GM12878 (cell line): ENCODE measurements around the gene HESX1. TPM values are rescaled to one million over a fixed set of nuclear protein-coding genes. Genes with fewer than 3 reads are reported as not detected.
A peak's percentile ranks its signal among the peaks of the same experiment; 100 is the strongest.

Experiments
- ATAC-seq: fragments of 200-7000 bp; cut with Tn5 transposase; 3 replicates; pipeline ENCODE4 v1.9.1; 2020; ENCODE audit warnings: mild to moderate bottlenecking, moderate library complexity
- Bru-seq: library from RNA; stranded (reverse); fragments of 400-500 nt; gene quantifications from one replicate; lab custom pipeline; 2021; lab: Mats Ljungman, UMichigan
- BruChase-seq, 2 experiments: library from RNA; stranded (reverse); fragments of 400-500 nt; gene quantifications; one replicate each; lab custom pipeline; 2021; lab: Mats Ljungman, UMichigan
- BruUV-seq: library from RNA; stranded (reverse); fragments of 400-500 nt; replicated peaks from 2 replicates; lab custom pipeline; 2021; lab: Mats Ljungman, UMichigan
- CTCF ChIA-PET: fragments of 300-600 bp; sonication (Branson Sonifier 250); formaldehyde crosslinking; extraction: SDS; loops from one replicate; lab custom pipeline; 2021; ENCODE audit warnings: inconsistent platforms; lab: Yijun Ruan, JAX
- POLR2A ChIA-PET: fragments of 350-600 bp; formaldehyde crosslinking; extraction: SDS; loops from one replicate; lab custom pipeline; 2021; ENCODE audit warnings: inconsistent platforms; lab: Charles Lee
- RAD21 ChIA-PET: fragments of 300-600 bp; sonication (Branson Sonifier 250); formaldehyde crosslinking; loops from one replicate; lab custom pipeline; 2023; ENCODE audit warnings: antibody characterized with exemption; ENCODE audit not compliant: unreplicated experiment; lab: Charles Lee
- SMC1A ChIA-PET: fragments of 300-600 bp; sonication (Branson Sonifier 250); formaldehyde crosslinking; loops from one replicate; lab custom pipeline; 2023; ENCODE audit not compliant: unreplicated experiment, uncharacterized antibody; lab: Charles Lee
- DNase-seq: peaks from one replicate; pipeline ENCODE4 v3.0.0-alpha.2; 2011; ENCODE audit warnings: low read depth, low spot score
- FAIRE-seq: peaks from 3 replicates; lab custom pipeline; 2011; peaks lifted over from hg19 to GRCh38; lab: Jason Lieb, UNC
- H2AFZ ChIP-seq: 2 replicates; pipeline ENCODE4 v1.6.0; 2011; ENCODE audit warnings: low read depth, low read length, control low read depth; ENCODE audit not compliant: control insufficient read depth
- H3K27ac ChIP-seq: 2 replicates; pipeline ENCODE4 v1.5.1; 2011; ENCODE audit warnings: control low read depth; ENCODE audit not compliant: control insufficient read depth, insufficient read depth
- H3K27me3 ChIP-seq, 2 experiments: replicated peaks in 1 of 2; 2 replicates each; pipeline versions ENCODE4 v1.6.0 to v1.6.1; 2011; ENCODE audit warnings: low read length in 1 of 2; ENCODE audit not compliant: control insufficient read depth in 2 of 2, insufficient read depth in 2 of 2
- H3K36me3 ChIP-seq, 2 experiments: 2 replicates each; pipeline ENCODE4 v1.5.1; 2011; ENCODE audit warnings: low read length in 1 of 2; ENCODE audit not compliant: control insufficient read depth in 2 of 2, insufficient read depth in 2 of 2
- H3K4me1 ChIP-seq: 2 replicates; pipeline ENCODE4 v1.6.1; 2011; ENCODE audit warnings: mild to moderate bottlenecking, low read length, moderate library complexity, mixed read lengths; ENCODE audit not compliant: control insufficient read depth, insufficient read depth
- H3K4me2 ChIP-seq: 2 replicates; pipeline ENCODE4 v1.6.0; 2011; ENCODE audit warnings: control low read depth; ENCODE audit not compliant: control insufficient read depth, insufficient read depth
- H3K4me3 ChIP-seq: fragments of 200-600 bp; sonication (generic); 2 replicates; pipeline ENCODE4 v1.5.1; 2016
- H3K79me2 ChIP-seq: 2 replicates; pipeline ENCODE4 v1.6.0; 2011; ENCODE audit warnings: low read length; ENCODE audit not compliant: control insufficient read depth, insufficient read depth
- H3K9ac ChIP-seq: 2 replicates; pipeline ENCODE4 v1.8.0; 2011; ENCODE audit warnings: low read length, control low read depth, mixed read lengths; ENCODE audit not compliant: control insufficient read depth, insufficient read depth
- H3K9me3 ChIP-seq: replicated peaks from 3 replicates; pipeline ENCODE4 v1.5.1; 2011; ENCODE audit warnings: mild to moderate bottlenecking, low read length; ENCODE audit not compliant: control insufficient read depth, insufficient read depth
- H4K20me1 ChIP-seq: 2 replicates; pipeline ENCODE4 v1.6.0; 2011; ENCODE audit not compliant: control insufficient read depth, insufficient read depth
- ATF2 ChIP-seq: IDR thresholded peaks from 2 replicates; pipeline ENCODE4 v1.6.1; 2012; ENCODE audit warnings: low read length, inconsistent platforms
- KAT2A ChIP-seq: conservative IDR thresholded peaks from 2 replicates; pipeline ENCODE4 v1.6.1; 2011; ENCODE audit warnings: low read depth, low read length; ENCODE audit not compliant: control insufficient read depth
- MXI1 ChIP-seq: fragments of 150-350 bp; IDR thresholded peaks from 2 replicates; pipeline ENCODE4 v1.6.1; 2011; ENCODE audit warnings: low read depth, mild to moderate bottlenecking, inconsistent platforms, low read length, improper control_type of control experiment
- RAD51 ChIP-seq: fragments of 450-650 bp; IDR thresholded peaks from 2 replicates; pipeline ENCODE4 v1.6.1; 2016; ENCODE audit warnings: moderate library complexity, mild to moderate bottlenecking, inconsistent platforms
- RFX5 ChIP-seq: IDR thresholded peaks from 2 replicates; pipeline ENCODE4 v1.6.1; 2011; ENCODE audit warnings: low read depth, low read length, improper control_type of control experiment
- SREBF1 ChIP-seq: IDR thresholded peaks from 2 replicates; pipeline ENCODE4 v1.6.1; 2012; ENCODE audit warnings: mild to moderate bottlenecking, low read length
- ZNF384 ChIP-seq: IDR thresholded peaks from 2 replicates; pipeline ENCODE4 v1.6.1; 2012; ENCODE audit warnings: low read depth, mild to moderate bottlenecking, low read length, improper control_type of control experiment, borderline replicate concordance
- WGBS: methylation state at CpG from one replicate; pipeline ENCODE4 v1.1.6; 2016; ENCODE audit warnings: low lambda C conversion rate; ENCODE audit not compliant: insufficient replicate concordance, insufficient coverage; ENCODE audit errors: missing lambda C conversion rate; 5-methylcytosine and 5-hydroxymethylcytosine counted together
- in situ Hi-C: fragments of 300-500 bp; cut with MboI; formaldehyde crosslinking; loops from 9 replicates; pipeline ENCODE4 v1.14.3; 2018; ENCODE audit warnings: mixed read lengths
- intact Hi-C: fragments of 100-400 bp; cut with micrococcal nuclease; formaldehyde crosslinking; loops from one replicate; pipeline ENCODE4 v1.14.2; 2022; ENCODE audit not compliant: unreplicated experiment
- long read RNA-seq, 2 experiments: library from polyadenylated mRNA; unstranded; transcript quantifications; one replicate each; pipeline ENCODE4 v2.0.0, GENCODE V29; 2019 to 2020
- polyA minus RNA-seq, 3 experiments: library from RNA; depleted of rRNA, polyadenylated mRNA; stranded (reverse); fragments of >200 nt; gene quantifications; 2 replicates each; pipeline ENCODE4 v1.2.3, GENCODE V29; 2011
- polyA plus RNA-seq, 11 experiments: library from polyadenylated mRNA; depleted of rRNA in 4 of 11; unstranded in 6 of 11; stranded (reverse) in 5 of 11; fragments of >200 nt; fragmentation: Nextera tagmentation in 4 of 11; fragmentation: Illumina TruSeq in 1 of 11; extraction: Ambion mirVana in 4 of 11; extraction: Trizol in 1 of 11; gene quantifications; 1 replicate in 1 of 11; 2 replicates in 10 of 11; pipeline versions ENCODE4 v1.2.1 to v1.2.3, GENCODE V29; 2011 to 2016; ENCODE audit warnings: inconsistent platforms in 2 of 11, missing spikeins in 2 of 11, low read depth in 1 of 11
- total RNA-seq, 4 experiments: library from RNA; depleted of rRNA in 3 of 4; stranded (reverse); fragments of >200 nt in 3 of 4; fragmentation: Illumina TruSeq in 1 of 4; extraction: Trizol in 1 of 4; gene quantifications; 2 replicates each; pipeline versions ENCODE4 v1.2.1 to v1.2.3, GENCODE V29; 2013 to 2021
- TF ChIP-seq, protein P1 (sequence below): fragments of 450-650 bp; IDR thresholded peaks from 2 replicates; pipeline ENCODE4 v1.6.1; 2016; ENCODE audit warnings: mild to moderate bottlenecking, moderate library complexity, borderline replicate concordance

The HESX1 gene
- total RNA-seq (2013; cell fraction: nucleolus; rRNA removed): 1.9 and 2.0 TPM in 2 replicates
- 3.6 and 4.6 TPM in 2 replicates for total RNA-seq (2014; rRNA removed)
- total RNA-seq (2014; rRNA removed; fragmentation: Illumina TruSeq; extraction: Trizol): 2.5 and 2.7 TPM in 2 replicates
- total RNA-seq (2021): 2.7 and 3.1 TPM in 2 replicates
- 0.75 TPM for polyA plus RNA-seq (2011; ENCODE audit: low read depth)
- 5.8 and 8.3 TPM in 2 replicates for polyA plus RNA-seq (2011; rRNA removed)
- polyA plus RNA-seq (2011; cell fraction: cytosol; rRNA removed): 2.7 and 3.7 TPM in 2 replicates
- polyA plus RNA-seq (2011; cell fraction: nucleus; rRNA removed): 5.4 and 7.0 TPM in 2 replicates
- polyA plus RNA-seq (2012): 1.5 and 2.2 TPM in 2 replicates
- 4.4 and 4.8 TPM in 2 replicates for polyA plus RNA-seq (2014; fragmentation: Illumina TruSeq; extraction: Trizol)
- polyA plus RNA-seq (2014; fragmentation: Nextera tagmentation; extraction: Ambion mirVana): 1 to 10 TPM; 4.2 to 5.9 TPM
- polyA plus RNA-seq (2014; rRNA removed): 3.3 and 5.1 TPM in 2 replicates
- polyA plus RNA-seq (2016; fragmentation: Nextera tagmentation; extraction: Ambion mirVana): 1 to 10 TPM; 3.0 to 3.1 TPM
- 0.80 and 1.2 TPM in 2 replicates for polyA minus RNA-seq (2011; rRNA and poly(A)+ RNA removed)
- not detected in 2 replicates for polyA minus RNA-seq (2011; cell fraction: cytosol; rRNA and poly(A)+ RNA removed)
- polyA minus RNA-seq (2011; cell fraction: nucleus; rRNA and poly(A)+ RNA removed): 0.96 TPM in 1 of 2 replicates, not detected in the other
- percentile 59 among the genes with signal in this experiment for Bru-seq, nascent RNA
- BruChase-seq, experiment 1, labeled RNA remaining after a 6-hour chase: percentile 62 among the genes with signal in this experiment
- BruChase-seq, experiment 2, labeled RNA remaining after a 2-hour chase: percentile 59 among the genes with signal in this experiment
- long read RNA-seq, experiment 1, partial matches to known transcripts: 0 of 3 reads
- long read RNA-seq, experiment 1, other reads (novel, unspliced or antisense): 3 of 3 reads
- long read RNA-seq, experiment 2, partial matches to known transcripts: 6 of 17 reads
- long read RNA-seq, experiment 2, other reads (novel, unspliced or antisense): 9 of 17 reads

GRCh38 chr3:57199895-57200297, at the start of gene HESX1:
Gene HESX1 (minus strand): TSS chr3:57199978. CDS start chr3:57199918, 60 bp downstream.
- intact Hi-C loops (no loop called here), in situ Hi-C loops (no loop called here)
- no peaks in the 10 kb centered on the region for H3K9me3 ChIP-seq
- DNase-seq (no peak), FAIRE-seq (no peak), ATAC-seq (peak; percentile 25; the same call in 1 of the 3 replicates)
- no peaks in the 10 kb centered on the region for H3K79me2 ChIP-seq
- no peak within 1 kb of the TSS for H2AFZ ChIP-seq
- ChIA-PET POLR2A (interaction anchor here (0.5 to 1.6 kb wide), 3 partner anchors 24 to 370 kb away, joined by 3 to 7 read pairs (median 4); partner anchors contain the start of gene APPL1), RAD21 (interaction anchor here (0.7 kb wide), 1 partner anchor 28 kb away, joined by 4 read pairs; the partner anchor contains the start of gene APPL1), CTCF (interaction anchor here (1.5 kb wide), 1 partner anchor 24 kb away, joined by 4 read pairs; no protein-coding TSS in a partner anchor), SMC1A (interaction anchor here (0.6 to 4.2 kb wide), 6 partner anchors 23 to 1112 kb away, joined by 3 to 26 read pairs (median 4); no protein-coding TSS in a partner anchor)
- no TSS peak for BruUV-seq
- WGBS: 67% methylated on average over 4 of the region's 4 CpGs
- no peaks in the 10 kb centered on the region for H3K27me3 ChIP-seq
- H3K4me3 ChIP-seq: no peak within 1 kb of the TSS
- no peaks in the 10 kb centered on the region for H3K36me3 ChIP-seq
- H3K4me2 ChIP-seq: no peak within 1 kb of the TSS
- no peaks in the 10 kb centered on the region for H3K4me1 ChIP-seq
- H3K27ac ChIP-seq: no peak within 1 kb of the TSS
- no peak within 1 kb of the TSS for H3K9ac ChIP-seq
- no peak for TF ChIP-seq SREBF1
- no peak for TF ChIP-seq ATF2
- no peak for TF ChIP-seq KAT2A
- TF ChIP-seq RAD51: no peak
- TF ChIP-seq, protein P1, sequence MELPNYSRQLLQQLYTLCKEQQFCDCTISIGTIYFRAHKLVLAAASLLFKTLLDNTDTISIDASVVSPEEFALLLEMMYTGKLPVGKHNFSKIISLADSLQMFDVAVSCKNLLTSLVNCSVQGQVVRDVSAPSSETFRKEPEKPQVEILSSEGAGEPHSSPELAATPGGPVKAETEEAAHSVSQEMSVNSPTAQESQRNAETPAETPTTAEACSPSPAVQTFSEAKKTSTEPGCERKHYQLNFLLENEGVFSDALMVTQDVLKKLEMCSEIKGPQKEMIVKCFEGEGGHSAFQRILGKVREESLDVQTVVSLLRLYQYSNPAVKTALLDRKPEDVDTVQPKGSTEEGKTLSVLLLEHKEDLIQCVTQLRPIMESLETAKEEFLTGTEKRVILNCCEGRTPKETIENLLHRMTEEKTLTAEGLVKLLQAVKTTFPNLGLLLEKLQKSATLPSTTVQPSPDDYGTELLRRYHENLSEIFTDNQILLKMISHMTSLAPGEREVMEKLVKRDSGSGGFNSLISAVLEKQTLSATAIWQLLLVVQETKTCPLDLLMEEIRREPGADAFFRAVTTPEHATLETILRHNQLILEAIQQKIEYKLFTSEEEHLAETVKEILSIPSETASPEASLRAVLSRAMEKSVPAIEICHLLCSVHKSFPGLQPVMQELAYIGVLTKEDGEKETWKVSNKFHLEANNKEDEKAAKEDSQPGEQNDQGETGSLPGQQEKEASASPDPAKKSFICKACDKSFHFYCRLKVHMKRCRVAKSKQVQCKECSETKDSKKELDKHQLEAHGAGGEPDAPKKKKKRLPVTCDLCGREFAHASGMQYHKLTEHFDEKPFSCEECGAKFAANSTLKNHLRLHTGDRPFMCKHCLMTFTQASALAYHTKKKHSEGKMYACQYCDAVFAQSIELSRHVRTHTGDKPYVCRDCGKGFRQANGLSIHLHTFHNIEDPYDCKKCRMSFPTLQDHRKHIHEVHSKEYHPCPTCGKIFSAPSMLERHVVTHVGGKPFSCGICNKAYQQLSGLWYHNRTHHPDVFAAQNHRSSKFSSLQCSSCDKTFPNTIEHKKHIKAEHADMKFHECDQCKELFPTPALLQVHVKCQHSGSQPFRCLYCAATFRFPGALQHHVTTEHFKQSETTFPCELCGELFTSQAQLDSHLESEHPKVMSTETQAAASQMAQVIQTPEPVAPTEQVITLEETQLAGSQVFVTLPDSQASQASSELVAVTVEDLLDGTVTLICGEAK: no peak
- no peak for TF ChIP-seq RFX5
- no peak for TF ChIP-seq ZNF384
- no peak for TF ChIP-seq MXI1
- no peaks in the 10 kb centered on the region for H4K20me1 ChIP-seq
